ENCODE measurements around the gene AGPAT4. TPM values are rescaled to one million over a fixed set of nuclear protein-coding genes. Genes with fewer than 3 reads are reported as not detected.

The AGPAT4 gene
- total and polyA plus RNA-seq, 2 of the 13 experiments (the other 11 are each of a cell fraction or from before 2014, with no cell fraction given): 0.07 to 0.13 TPM

DNA sequence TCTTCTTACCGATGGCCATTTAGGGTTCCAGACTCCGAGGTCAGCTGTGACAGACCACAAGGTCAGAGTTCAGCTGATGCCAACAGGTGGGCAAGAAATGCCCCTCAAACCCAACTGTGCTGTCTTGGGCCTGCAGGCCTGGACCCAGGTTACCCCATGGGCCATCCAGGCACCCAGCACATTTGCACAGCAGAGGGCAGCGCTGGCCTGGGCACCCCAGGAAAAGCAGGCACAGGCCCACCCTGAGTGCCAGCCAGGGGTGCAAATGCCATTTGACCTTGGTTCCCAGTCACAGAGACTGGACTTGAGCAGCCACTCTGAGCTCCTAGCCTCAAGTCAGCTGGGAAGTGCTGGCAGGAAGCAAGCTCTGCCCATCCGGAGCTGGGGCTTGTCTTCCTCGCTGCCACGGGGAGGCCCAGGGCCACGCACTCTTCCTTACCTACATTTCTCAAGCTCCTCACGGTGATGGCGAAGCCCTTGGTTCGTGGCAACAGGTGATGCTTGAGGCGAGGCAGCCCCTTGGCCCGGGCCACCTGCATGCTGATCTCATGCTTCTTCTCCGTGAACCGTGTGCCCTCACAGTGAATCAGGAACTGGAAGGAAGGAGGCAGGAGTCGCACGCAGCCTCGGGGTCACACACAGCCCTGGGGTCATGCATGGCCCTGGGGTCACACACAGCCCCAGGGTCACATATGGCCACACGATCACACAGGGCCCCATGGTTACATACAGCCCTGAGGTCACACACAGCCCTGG is 120.8 kb downstream of the AGPAT4 start:
- Histone ChIP-seq H3K79me2 (ENCODE audit: insufficient read depth, low read length) (no peaks in the 10 kb centered on the region), H3K27me3 (ENCODE audit: control insufficient read depth in 1 of 2, insufficient read depth in 2 of 2, low read length in 2 of 2) (peaks cover 2 to 25% of the 10 kb centered on the region in 2 experiments; a peak in 4 of 5 replicates), H2AFZ (ENCODE audit: low read length) (no peak overlapping the region), H3K4me1 (ENCODE audit: insufficient read depth, low read length) (no peaks in the 10 kb centered on the region), H3K9me3 (ENCODE audit: low read length) (no peaks in the 10 kb centered on the region), H3K9ac (ENCODE audit: insufficient read depth, low read depth, low read length) (no peak overlapping the region), H3K27ac (ENCODE audit: extremely low read length, insufficient read depth, low read length) (no peak overlapping the region), H4K20me1 (ENCODE audit: insufficient read depth, low read length) (no peaks in the 10 kb centered on the region), H3K4me3 (replicated peaks in 1 of 3; ENCODE audit: insufficient read depth in 1 of 3, low read depth in 2 of 3, low read length in 3 of 3) (no peak overlapping the region), H3K36me3 (replicated peaks in 1 of 2; ENCODE audit: control insufficient read depth in 1 of 2, insufficient read depth in 2 of 2, low read length in 2 of 2) (no peaks in the 10 kb centered on the region), H3K4me2 (ENCODE audit: low read depth, low read length) (no peak overlapping the region)
- intact Hi-C loops (cut with micrococcal nuclease; ENCODE audit: unreplicated experiment): no loop called here
- ChIA-PET CTCF (ENCODE audit: low intra/inter-chr PET ratio, low total read pairs) (interaction anchor here (1.5 kb wide), 1 partner anchor 218 kb away, joined by 6 read pairs; no protein-coding TSS in a partner anchor), POLR2A (no interaction called here)
- in situ Hi-C loops (cut with HindIII; ENCODE audit: extremely low pct_ligation_motif_present, low pct_unique_long_range_greater_than_20kb): no loop called here
- no TSS peak for BruUV-seq (replicated peaks)
- ATAC-seq (peak; percentile 66), FAIRE-seq (no peak), DNase-seq (ENCODE audit: low spot score) (no peak)
- 68% methylated on average over 17 of the region's 18 CpGs for WGBS (ENCODE audit: low lambda C conversion rate)
- TF ChIP-seq ZNF772 (CRISPR knock-in tag; IDR thresholded peaks at IDR 0.05) (no peak), ZSCAN31 (CRISPR knock-in tag; IDR thresholded peaks at IDR 0.05; ENCODE audit: low read depth) (no peak), ZNF33B (CRISPR knock-in tag; IDR thresholded peaks at IDR 0.05) (no peak), SATB2 (CRISPR knock-in tag; IDR thresholded peaks at IDR 0.05) (no peak), PITX1 (CRISPR knock-in tag; IDR thresholded peaks at IDR 0.05) (no peak), FOXC1 (CRISPR knock-in tag; IDR thresholded peaks at IDR 0.05; ENCODE audit: borderline replicate concordance) (no peak), STAG1 (CRISPR knock-in tag; IDR thresholded peaks at IDR 0.05) (peak; percentile 60), GTF2F1 (IDR thresholded peaks at IDR 0.05; ENCODE audit: low read length) (no peak), KDM1A (CRISPR knock-in tag; IDR thresholded peaks at IDR 0.05) (no peak), NFKB2 (CRISPR knock-in tag; IDR thresholded peaks at IDR 0.05; ENCODE audit: borderline replicate concordance) (0 out of 2 replicates have a peak, but pooled peaks have one; percentile 22), RBAK (CRISPR knock-in tag; IDR thresholded peaks at IDR 0.05) (no peak), NR2F2 (IDR thresholded peaks at IDR 0.05; ENCODE audit: borderline replicate concordance, low read depth) (no peak)
- TF ChIP-seq, protein P1, sequence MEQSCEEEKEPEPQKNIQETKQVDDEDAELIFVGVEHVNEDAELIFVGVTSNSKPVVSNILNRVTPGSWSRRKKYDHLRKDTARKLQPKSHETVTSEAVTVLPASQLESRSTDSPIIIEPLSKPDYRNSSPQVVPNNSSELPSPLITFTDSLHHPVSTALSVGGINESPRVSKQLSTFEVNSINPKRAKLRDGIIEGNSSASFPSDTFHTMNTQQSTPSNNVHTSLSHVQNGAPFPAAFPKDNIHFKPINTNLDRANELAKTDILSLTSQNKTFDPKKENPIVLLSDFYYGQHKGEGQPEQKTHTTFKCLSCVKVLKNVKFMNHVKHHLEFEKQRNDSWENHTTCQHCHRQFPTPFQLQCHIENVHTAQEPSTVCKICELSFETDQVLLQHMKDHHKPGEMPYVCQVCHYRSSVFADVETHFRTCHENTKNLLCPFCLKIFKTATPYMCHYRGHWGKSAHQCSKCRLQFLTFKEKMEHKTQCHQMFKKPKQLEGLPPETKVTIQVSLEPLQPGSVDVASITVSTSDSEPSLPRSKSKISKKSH (CRISPR knock-in tag; IDR thresholded peaks at IDR 0.05; ENCODE audit: borderline replicate concordance): no peak
- TF ChIP-seq, protein P2, sequence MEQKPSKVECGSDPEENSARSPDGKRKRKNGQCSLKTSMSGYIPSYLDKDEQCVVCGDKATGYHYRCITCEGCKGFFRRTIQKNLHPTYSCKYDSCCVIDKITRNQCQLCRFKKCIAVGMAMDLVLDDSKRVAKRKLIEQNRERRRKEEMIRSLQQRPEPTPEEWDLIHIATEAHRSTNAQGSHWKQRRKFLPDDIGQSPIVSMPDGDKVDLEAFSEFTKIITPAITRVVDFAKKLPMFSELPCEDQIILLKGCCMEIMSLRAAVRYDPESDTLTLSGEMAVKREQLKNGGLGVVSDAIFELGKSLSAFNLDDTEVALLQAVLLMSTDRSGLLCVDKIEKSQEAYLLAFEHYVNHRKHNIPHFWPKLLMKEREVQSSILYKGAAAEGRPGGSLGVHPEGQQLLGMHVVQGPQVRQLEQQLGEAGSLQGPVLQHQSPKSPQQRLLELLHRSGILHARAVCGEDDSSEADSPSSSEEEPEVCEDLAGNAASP (CRISPR knock-in tag; IDR thresholded peaks at IDR 0.05; ENCODE audit: borderline replicate concordance): no peak
- TF ChIP-seq, protein P3, sequence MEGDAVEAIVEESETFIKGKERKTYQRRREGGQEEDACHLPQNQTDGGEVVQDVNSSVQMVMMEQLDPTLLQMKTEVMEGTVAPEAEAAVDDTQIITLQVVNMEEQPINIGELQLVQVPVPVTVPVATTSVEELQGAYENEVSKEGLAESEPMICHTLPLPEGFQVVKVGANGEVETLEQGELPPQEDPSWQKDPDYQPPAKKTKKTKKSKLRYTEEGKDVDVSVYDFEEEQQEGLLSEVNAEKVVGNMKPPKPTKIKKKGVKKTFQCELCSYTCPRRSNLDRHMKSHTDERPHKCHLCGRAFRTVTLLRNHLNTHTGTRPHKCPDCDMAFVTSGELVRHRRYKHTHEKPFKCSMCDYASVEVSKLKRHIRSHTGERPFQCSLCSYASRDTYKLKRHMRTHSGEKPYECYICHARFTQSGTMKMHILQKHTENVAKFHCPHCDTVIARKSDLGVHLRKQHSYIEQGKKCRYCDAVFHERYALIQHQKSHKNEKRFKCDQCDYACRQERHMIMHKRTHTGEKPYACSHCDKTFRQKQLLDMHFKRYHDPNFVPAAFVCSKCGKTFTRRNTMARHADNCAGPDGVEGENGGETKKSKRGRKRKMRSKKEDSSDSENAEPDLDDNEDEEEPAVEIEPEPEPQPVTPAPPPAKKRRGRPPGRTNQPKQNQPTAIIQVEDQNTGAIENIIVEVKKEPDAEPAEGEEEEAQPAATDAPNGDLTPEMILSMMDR (CRISPR knock-in tag; IDR thresholded peaks at IDR 0.05): peak; percentile 54
- TF ChIP-seq, protein P4, sequence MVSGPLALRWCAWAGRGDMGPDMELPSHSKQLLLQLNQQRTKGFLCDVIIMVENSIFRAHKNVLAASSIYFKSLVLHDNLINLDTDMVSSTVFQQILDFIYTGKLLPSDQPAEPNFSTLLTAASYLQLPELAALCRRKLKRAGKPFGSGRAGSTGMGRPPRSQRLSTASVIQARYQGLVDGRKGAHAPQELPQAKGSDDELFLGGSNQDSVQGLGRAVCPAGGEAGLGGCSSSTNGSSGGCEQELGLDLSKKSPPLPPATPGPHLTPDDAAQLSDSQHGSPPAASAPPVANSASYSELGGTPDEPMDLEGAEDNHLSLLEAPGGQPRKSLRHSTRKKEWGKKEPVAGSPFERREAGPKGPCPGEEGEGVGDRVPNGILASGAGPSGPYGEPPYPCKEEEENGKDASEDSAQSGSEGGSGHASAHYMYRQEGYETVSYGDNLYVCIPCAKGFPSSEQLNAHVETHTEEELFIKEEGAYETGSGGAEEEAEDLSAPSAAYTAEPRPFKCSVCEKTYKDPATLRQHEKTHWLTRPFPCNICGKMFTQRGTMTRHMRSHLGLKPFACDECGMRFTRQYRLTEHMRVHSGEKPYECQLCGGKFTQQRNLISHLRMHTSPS (CRISPR knock-in tag; IDR thresholded peaks at IDR 0.05; ENCODE audit: low read depth): no peak

Measured in HepG2 (cell line).